Left ventricle myocardium inferior (tissue), 1 donor: ENCODE data around the gene SPATA22. TPM values are rescaled to one million over a fixed set of nuclear protein-coding genes. Genes with fewer than 3 reads are reported as not detected.
"Not testable (repeated sequence)": the region's sequence is repeated elsewhere in the genome, so short reads cannot be mapped to it uniquely, and the experiment has no call there.

Experiments
- DNase-seq: peaks from one replicate; pipeline ENCODE4 v3.0.0-alpha.2; 2020
- H3K27ac ChIP-seq: fragments of 200-600 bp; replicated peaks from 2 replicates; pipeline ENCODE4 v1.8.0; 2021
- H3K27me3 ChIP-seq: fragments of 200-600 bp; 2 replicates; pipeline ENCODE4 v1.8.0; 2021; ENCODE audit warnings: low read depth
- H3K36me3 ChIP-seq: fragments of 200-600 bp; 2 replicates; pipeline ENCODE4 v1.8.0; 2021
- H3K4me1 ChIP-seq: fragments of 200-600 bp; 2 replicates; pipeline ENCODE4 v1.8.0; 2021
- H3K4me3 ChIP-seq: fragments of 200-600 bp; 2 replicates; pipeline ENCODE4 v1.8.0; 2021; ENCODE audit warnings: mild to moderate bottlenecking, moderate library complexity
- H3K9me3 ChIP-seq: fragments of 200-600 bp; replicated peaks from 2 replicates; pipeline ENCODE4 v1.8.0; 2021
- intact Hi-C: fragments of 100-400 bp; cut with micrococcal nuclease; formaldehyde crosslinking; loops from one replicate; pipeline ENCODE4 v1.11.0; 2022
- total RNA-seq: library from RNA; stranded (reverse); fragmentation: NEBNext Ultra II Directional; extraction: Animal tissue kit (Norgen Biotek cat#: 25700); gene quantifications from one replicate; pipeline ENCODE4 v1.2.1, GENCODE V29; 2021
- TF ChIP-seq, protein P1 (sequence below): fragments of 200-600 bp; IDR thresholded peaks from 2 replicates; pipeline ENCODE4 v1.8.0; 2021; ENCODE audit warnings: antibody characterized with exemption, mild to moderate bottlenecking, borderline replicate concordance
- donor health status: DM: no; HTN: yes; CAD: no; lungs with severe emphysema.

The SPATA22 gene
- total RNA-seq, 1 donor from 2014 or later = 0.44 TPM

- intact Hi-C loops = no loop called here
- no peaks in the 10 kb centered on the region for H3K4me1 ChIP-seq
- H3K27ac ChIP-seq = no peak overlapping the region
- H3K9me3 ChIP-seq = no peaks in the 10 kb centered on the region
- H3K36me3 ChIP-seq = no peaks in the 10 kb centered on the region
- DNase-seq = no peak
- H3K4me3 ChIP-seq = no peak overlapping the region
- TF ChIP-seq, protein P1, sequence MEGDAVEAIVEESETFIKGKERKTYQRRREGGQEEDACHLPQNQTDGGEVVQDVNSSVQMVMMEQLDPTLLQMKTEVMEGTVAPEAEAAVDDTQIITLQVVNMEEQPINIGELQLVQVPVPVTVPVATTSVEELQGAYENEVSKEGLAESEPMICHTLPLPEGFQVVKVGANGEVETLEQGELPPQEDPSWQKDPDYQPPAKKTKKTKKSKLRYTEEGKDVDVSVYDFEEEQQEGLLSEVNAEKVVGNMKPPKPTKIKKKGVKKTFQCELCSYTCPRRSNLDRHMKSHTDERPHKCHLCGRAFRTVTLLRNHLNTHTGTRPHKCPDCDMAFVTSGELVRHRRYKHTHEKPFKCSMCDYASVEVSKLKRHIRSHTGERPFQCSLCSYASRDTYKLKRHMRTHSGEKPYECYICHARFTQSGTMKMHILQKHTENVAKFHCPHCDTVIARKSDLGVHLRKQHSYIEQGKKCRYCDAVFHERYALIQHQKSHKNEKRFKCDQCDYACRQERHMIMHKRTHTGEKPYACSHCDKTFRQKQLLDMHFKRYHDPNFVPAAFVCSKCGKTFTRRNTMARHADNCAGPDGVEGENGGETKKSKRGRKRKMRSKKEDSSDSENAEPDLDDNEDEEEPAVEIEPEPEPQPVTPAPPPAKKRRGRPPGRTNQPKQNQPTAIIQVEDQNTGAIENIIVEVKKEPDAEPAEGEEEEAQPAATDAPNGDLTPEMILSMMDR = no peak
- H3K27me3 ChIP-seq = peaks cover 8% of the 10 kb centered on the region
Observed at GRCh38 chr17:3440451-3440850, 31.2 kb downstream of the SPATA22 start.

- TF ChIP-seq, protein P1 = no peak
- Histone ChIP-seq H3K27me3 (peaks cover 8% of the 10 kb centered on the region), H3K27ac (no peak overlapping the region), H3K4me3 (no peak overlapping the region), H3K36me3 (no peaks in the 10 kb centered on the region), H3K4me1 (no peaks in the 10 kb centered on the region), H3K9me3 (no peaks in the 10 kb centered on the region)
- intact Hi-C loops = no loop called here
- DNase-seq = no peak
Observed at GRCh38 chr17:3438368-3438767, 33.3 kb downstream of the SPATA22 start.

DNA sequence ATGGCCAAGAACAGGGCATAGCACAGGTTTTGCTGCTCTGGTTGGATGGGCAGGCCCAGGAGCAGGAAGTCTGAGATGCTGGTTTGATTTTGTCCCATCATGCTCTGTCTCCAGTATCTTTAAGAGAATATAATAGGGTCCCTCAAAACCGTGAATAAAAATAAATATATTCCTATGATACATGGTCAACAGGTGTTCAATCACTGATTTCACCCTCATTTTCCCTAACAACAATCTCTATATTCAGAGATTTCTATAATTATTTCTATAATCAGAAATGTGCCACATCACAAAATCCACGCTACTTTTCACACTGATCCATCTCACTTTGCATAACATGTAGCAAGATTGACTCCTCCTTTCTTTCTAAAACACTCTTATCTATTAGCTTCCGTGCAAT lies 37.9 kb downstream of the SPATA22 start, which contains the start of gene OR1E2:
OR1E2 (minus strand) TSS at position 101 of the 400 bp plus-strand sequence; CDS start at position 101, 0 bp downstream.
- no peak within 1 kb of the TSS for H3K27ac ChIP-seq
- TF ChIP-seq, protein P1 = no peak
- peaks cover 4% of the 10 kb centered on the region for H3K27me3 ChIP-seq
- H3K4me1 ChIP-seq = no peaks in the 10 kb centered on the region
- H3K4me3 ChIP-seq = no peak within 1 kb of the TSS
- intact Hi-C loops = no loop called here
- DNase-seq = no peak
- peaks cover 18% of the 10 kb centered on the region for H3K9me3 ChIP-seq
- no peaks in the 10 kb centered on the region for H3K36me3 ChIP-seq

GRCh38 chr17:3433215-3433614 lies 38.4 kb downstream of the SPATA22 start:
- peaks cover 18% of the 10 kb centered on the region for H3K9me3 ChIP-seq
- H3K27me3 ChIP-seq, DNase-seq: not testable (repeated sequence)

GRCh38 chr17:3418222-3418621 lies 53.4 kb downstream of the SPATA22 start:
- no peak overlapping the region for H3K4me3 ChIP-seq
- intact Hi-C loops = no loop called here
- H3K27me3 ChIP-seq = no peaks in the 10 kb centered on the region
- H3K27ac ChIP-seq = no peak overlapping the region
- no peaks in the 10 kb centered on the region for H3K36me3 ChIP-seq
- H3K9me3 ChIP-seq = peaks cover 12% of the 10 kb centered on the region
- no peaks in the 10 kb centered on the region for H3K4me1 ChIP-seq
- TF ChIP-seq, protein P1 = no peak
- no peak for DNase-seq

More at GRCh38 chr17:3433215-3433614, 38.4 kb downstream of the SPATA22 start:
- H3K36me3 ChIP-seq, H3K27ac ChIP-seq, H3K4me3 ChIP-seq, H3K4me1 ChIP-seq, intact Hi-C loops: not testable (repeated sequence)

- H3K36me3 ChIP-seq = no peaks in the 10 kb centered on the region
- no peaks in the 10 kb centered on the region for H3K4me1 ChIP-seq
- H3K4me3 ChIP-seq = no peak overlapping the region
- no peaks in the 10 kb centered on the region for H3K27me3 ChIP-seq
- H3K9me3 ChIP-seq = peaks cover 12% of the 10 kb centered on the region
- TF ChIP-seq, protein P1 = no peak
- DNase-seq = no peak
- H3K27ac ChIP-seq = no peak overlapping the region
- intact Hi-C loops = no loop called here
Observed at GRCh38 chr17:3415610-3416009, 56.0 kb downstream of the SPATA22 start.

GRCh38 chr17:3412216-3412615 lies 59.4 kb downstream of the SPATA22 start:
- intact Hi-C loops, H3K4me3 ChIP-seq, H3K4me1 ChIP-seq, H3K36me3 ChIP-seq, H3K27ac ChIP-seq, H3K27me3 ChIP-seq, DNase-seq: not testable (repeated sequence)
- H3K9me3 ChIP-seq = peaks cover 20% of the 10 kb centered on the region
